HL-60/S4 treated with phorbol 12-myristate 13-acetate at 8.2 ng/mL for 4 days and 3 days (cell line): Measurements from ENCODE around the gene CASKIN1.

ENCODE experiments used
- in situ Hi-C: fragments of 300-500 bp; cut with MboI; formaldehyde crosslinking; loops from 2 replicates; pipeline ENCODE4 v1.15.0; 2022; ENCODE audit warnings: low sequenced_read_pairs

The CASKIN1 gene

GRCh38 chr16:2178321-2179106 lies 17.9 kb downstream of the CASKIN1 start:
- in situ Hi-C loops = no loop called here

GRCh38 chr16:2177561-2177960 lies 18.8 kb downstream of the CASKIN1 start:
- in situ Hi-C loops = no loop called here

GRCh38 chr16:2177101-2177500 lies 19.3 kb downstream of the CASKIN1 start:
- in situ Hi-C loops = no loop called here

DNA sequence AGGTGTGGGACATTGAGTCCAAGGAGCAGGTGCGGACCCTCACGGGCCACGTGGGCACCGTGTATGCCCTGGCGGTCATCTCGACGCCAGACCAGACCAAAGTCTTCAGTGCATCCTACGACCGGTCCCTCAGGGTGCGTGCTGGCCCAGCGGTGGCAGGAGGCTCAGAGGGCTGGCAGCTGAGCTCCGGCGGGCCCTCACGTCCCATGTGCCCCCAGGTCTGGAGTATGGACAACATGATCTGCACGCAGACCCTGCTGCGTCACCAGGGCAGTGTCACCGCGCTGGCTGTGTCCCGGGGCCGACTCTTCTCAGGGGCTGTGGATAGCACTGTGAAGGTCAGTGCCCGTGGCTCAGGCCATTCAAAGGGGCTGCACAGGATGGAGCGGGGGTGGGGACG lies 20.4 kb downstream of the CASKIN1 start:
- in situ Hi-C loops = no loop called here

DNA sequence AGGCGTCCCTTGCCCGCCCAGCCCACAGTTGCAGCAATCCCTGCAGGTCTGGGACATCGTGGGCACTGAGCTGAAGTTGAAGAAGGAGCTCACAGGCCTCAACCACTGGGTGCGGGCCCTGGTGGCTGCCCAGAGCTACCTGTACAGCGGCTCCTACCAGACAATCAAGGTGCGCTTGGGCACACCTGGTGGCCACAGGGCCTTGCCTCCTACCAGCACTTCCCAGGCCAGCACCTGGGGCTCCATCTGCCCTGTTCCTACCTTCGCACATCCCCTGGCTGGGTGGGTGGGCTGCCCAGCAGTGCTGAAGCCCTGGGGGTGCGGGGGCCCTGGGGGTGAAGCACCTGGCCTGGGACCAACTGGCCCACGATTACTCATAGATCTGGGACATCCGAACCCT lies 21.0 kb downstream of the CASKIN1 start:
- in situ Hi-C loops = no loop called here

- in situ Hi-C loops = no loop called here
Measured at GRCh38 chr16:2174396-2175131, 21.8 kb downstream of the CASKIN1 start.

DNA sequence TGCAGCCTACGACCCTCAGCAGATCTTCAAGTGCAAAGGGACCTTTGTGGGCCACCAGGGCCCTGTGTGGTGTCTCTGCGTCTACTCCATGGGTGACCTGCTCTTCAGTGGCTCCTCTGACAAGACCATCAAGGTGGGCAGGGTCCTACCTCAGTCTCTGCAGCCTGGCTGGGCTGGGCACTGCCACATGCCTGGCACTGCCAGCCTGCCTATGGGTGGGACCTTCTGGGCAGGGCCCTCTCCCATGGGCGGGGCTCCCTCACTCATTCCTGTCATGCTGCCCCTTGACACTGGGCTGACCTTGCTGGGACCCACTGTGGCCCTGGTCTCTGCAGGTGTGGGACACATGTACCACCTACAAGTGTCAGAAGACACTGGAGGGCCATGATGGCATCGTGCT lies 22.5 kb downstream of the CASKIN1 start:
- in situ Hi-C loops = no loop called here

DNA sequence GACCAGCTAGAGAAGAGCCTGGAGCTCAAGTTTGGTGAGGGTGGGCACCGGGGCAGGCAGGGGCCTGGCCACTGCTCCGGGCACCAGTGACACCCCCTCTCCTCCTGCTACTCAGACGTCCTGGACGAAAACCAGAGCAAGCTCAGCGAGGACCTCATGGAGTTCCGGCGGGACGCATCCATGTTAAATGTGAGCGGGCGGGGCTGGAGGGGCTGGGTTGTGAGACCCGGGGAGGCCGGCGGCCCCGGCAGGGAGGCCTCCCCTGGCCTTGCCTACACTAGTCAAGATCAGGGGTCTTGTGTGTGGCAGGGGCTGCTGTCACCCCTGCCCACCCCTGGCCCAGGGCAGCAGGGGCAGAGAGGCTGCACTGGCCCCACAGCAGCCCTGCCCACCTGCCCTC lies 23.0 kb downstream of the CASKIN1 start:
- in situ Hi-C loops = no loop called here

DNA sequence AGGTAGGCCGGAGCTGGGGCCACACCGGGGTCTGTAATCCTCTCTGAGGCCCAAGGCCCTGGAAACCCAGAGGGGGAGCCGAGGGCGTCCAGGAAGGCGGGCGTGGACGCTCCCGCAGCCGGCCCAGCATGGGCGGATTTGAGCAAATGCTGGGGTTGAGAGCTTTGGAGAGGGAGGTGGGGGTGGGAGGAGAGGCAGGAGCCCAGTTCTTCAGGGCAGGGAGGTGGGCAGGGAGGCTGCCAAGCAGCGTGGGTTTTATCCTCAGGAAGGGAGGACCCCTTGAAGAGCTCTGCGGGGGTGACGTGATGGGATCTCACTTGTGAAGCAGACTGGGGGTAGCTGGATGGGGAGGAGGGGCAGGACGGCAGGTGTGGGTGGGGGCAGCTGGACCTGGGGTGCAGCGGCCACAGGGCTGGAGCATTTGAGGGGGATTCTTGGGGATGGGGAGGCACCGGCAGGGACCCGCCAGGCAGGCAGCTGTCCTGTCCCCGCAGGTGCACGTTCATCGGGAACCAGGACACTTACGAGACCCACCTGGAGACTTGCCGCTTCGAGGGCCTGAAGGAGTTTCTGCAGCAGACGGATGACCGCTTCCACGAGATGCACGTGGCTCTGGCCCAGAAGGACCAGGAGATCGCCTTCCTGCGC lies 23.6 kb downstream of the CASKIN1 start:
- in situ Hi-C loops = no loop called here

- in situ Hi-C loops = no loop called here
Measured at GRCh38 chr16:2171601-2172178, 24.7 kb downstream of the CASKIN1 start.

- in situ Hi-C loops = no loop called here
Measured at GRCh38 chr16:2170587-2171435, 25.6 kb downstream of the CASKIN1 start.

DNA sequence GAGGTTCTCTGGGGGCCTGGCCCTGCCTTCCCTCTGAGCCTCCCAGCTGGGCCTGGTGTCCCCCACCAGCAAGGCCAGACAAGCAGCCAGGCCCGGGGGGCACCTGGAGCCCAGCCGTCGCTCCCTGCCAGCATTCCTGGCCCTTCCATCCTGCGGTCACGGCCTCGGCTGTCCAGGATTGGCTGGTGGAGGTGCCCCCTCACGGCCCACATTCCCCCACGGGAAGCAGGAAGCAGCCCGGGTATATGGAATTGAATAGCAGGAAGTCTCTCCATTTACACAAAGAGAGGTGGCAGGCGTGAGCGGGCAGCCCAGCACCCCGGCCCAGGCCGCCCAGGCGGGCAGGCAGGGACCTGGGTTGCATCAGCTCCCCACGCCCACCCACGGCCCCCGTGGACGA lies 26.3 kb downstream of the CASKIN1 start:
- in situ Hi-C loops = no loop called here

- in situ Hi-C loops = no loop called here
Measured at GRCh38 chr16:2167068-2167638, 29.3 kb downstream of the CASKIN1 start.

- in situ Hi-C loops = no loop called here
Measured at GRCh38 chr16:2166263-2167067, 29.9 kb downstream of the CASKIN1 start.

GRCh38 chr16:2165861-2166260 lies 30.5 kb downstream of the CASKIN1 start:
- in situ Hi-C loops = no loop called here

GRCh38 chr16:2163211-2163881 lies 33.1 kb downstream of the CASKIN1 start:
- in situ Hi-C loops = no loop called here

DNA sequence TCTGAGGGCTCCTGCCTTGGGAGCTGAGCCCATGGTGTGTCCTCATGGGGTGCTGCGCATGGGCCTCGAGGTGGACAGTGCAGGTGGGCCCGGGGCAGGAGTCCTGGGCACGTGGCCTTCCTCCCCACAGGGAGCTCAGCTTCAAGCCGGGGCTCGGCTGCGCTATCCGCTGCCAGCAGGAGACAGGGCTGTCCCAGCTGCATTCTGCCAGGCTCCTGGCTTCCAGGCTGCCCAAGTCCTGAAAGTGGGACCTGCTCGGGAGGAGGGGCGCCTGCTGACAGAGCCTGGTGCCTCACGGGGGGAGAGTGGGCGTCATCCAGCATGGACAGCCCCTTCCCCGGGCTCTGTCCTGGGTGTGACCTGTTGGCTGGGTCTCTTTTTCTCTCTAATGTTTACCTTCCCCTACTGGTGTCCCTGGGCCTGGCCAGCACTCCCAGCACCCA lies 33.7 kb downstream of the CASKIN1 start:
- in situ Hi-C loops = no loop called here

- in situ Hi-C loops = no loop called here
Measured at GRCh38 chr16:2161911-2162310, 34.5 kb downstream of the CASKIN1 start.
